Endothelial cell of umbilical vein (primary cell): Measurements from ENCODE around the gene ATG10. TPM values are rescaled to one million over a fixed set of nuclear protein-coding genes. Genes with fewer than 3 reads are reported as not detected.

Source experiments
- BruUV-seq: library from RNA; stranded (reverse); fragments of 400-500 nt; replicated peaks from 2 replicates; lab custom pipeline; 2021; lab: Mats Ljungman, UMichigan
- CTCF ChIA-PET: fragments of 300-600, 350-600 bp; sonication (Branson Sonifier 250); formaldehyde crosslinking; loops from one replicate; lab custom pipeline; 2021; ENCODE audit warnings: antibody characterized with exemption, inconsistent platforms; lab: Charles Lee
- POLR2A ChIA-PET: fragments of 300-600, 350-600 bp; sonication (Branson Sonifier 250); formaldehyde crosslinking; loops from one replicate; lab custom pipeline; 2021; ENCODE audit warnings: antibody characterized with exemption, inconsistent platforms; lab: Charles Lee
- DNase-seq: peaks from one replicate; pipeline ENCODE4 v3.0.0-alpha.2; 2011; ENCODE audit warnings: low read depth, low spot score
- FAIRE-seq: peaks from 2 replicates; lab custom pipeline; 2011; peaks lifted over from hg19 to GRCh38; lab: Jason Lieb, UNC
- H2AFZ ChIP-seq: 2 replicates; pipeline ENCODE4 v1.6.0; 2012; ENCODE audit warnings: low read depth, low read length, control low read depth, inconsistent platforms
- H3K27ac ChIP-seq: 2 replicates; pipeline ENCODE4 v1.5.1; 2011; ENCODE audit warnings: low read depth, mild to moderate bottlenecking, control low read depth, low read length, moderate library complexity; ENCODE audit not compliant: insufficient read depth
- H3K27me3 ChIP-seq, 2 experiments: 2 replicates each; pipeline versions ENCODE4 v1.6.0 to v1.6.1; 2011; ENCODE audit warnings: low read length in 2 of 2, mixed read lengths in 1 of 2; ENCODE audit not compliant: control insufficient read depth in 2 of 2, insufficient read depth in 2 of 2
- H3K36me3 ChIP-seq, 2 experiments: 2 replicates in 1 of 2; 3 replicates in 1 of 2; pipeline ENCODE4 v1.5.1; 2011; ENCODE audit warnings: low read length in 2 of 2, mild to moderate bottlenecking in 1 of 2, moderate library complexity in 1 of 2; ENCODE audit not compliant: control insufficient read depth in 2 of 2, insufficient read depth in 2 of 2; ENCODE audit errors: extremely low read depth in 1 of 2
- H3K4me1 ChIP-seq: 3 replicates; pipeline ENCODE4 v1.5.1; 2011; ENCODE audit warnings: mild to moderate bottlenecking, low read length; ENCODE audit not compliant: control insufficient read depth, insufficient read depth; ENCODE audit errors: extremely low read depth
- H3K4me2 ChIP-seq: 2 replicates; pipeline ENCODE4 v1.6.1; 2011; ENCODE audit warnings: low read length, control low read depth, mixed read lengths; ENCODE audit not compliant: insufficient read depth
- H3K4me3 ChIP-seq, 3 experiments: fragments of 200-600 bp in 1 of 3; sonication (generic), shearing (Covaris generic) in 1 of 3; replicated peaks in 1 of 3; 2 replicates each; pipeline ENCODE4 v1.5.1; 2011 to 2016; ENCODE audit warnings: control low read depth in 3 of 3, low read length in 3 of 3, mild to moderate bottlenecking in 2 of 3, inconsistent platforms in 1 of 3, low read depth in 1 of 3, moderate library complexity in 1 of 3; ENCODE audit not compliant: insufficient read depth in 1 of 3
- H3K79me2 ChIP-seq: 2 replicates; pipeline ENCODE4 v1.6.0; 2012; ENCODE audit warnings: low read length, inconsistent platforms; ENCODE audit not compliant: control insufficient read depth, insufficient read depth
- H3K9ac ChIP-seq: replicated peaks from 2 replicates; pipeline ENCODE3; 2011; ENCODE audit warnings: low read length, control low read depth; ENCODE audit not compliant: insufficient read depth; ENCODE audit errors: extremely low read depth
- H3K9me1 ChIP-seq: replicated peaks from 3 replicates; pipeline ENCODE4 v1.6.0; 2011; ENCODE audit warnings: mild to moderate bottlenecking, low read length; ENCODE audit not compliant: control insufficient read depth, insufficient read depth; ENCODE audit errors: extremely low read depth
- H3K9me3 ChIP-seq: replicated peaks from 2 replicates; pipeline ENCODE4 v1.5.1; 2012; ENCODE audit warnings: low read length, inconsistent platforms; ENCODE audit not compliant: control insufficient read depth, insufficient read depth
- H4K20me1 ChIP-seq: replicated peaks from 2 replicates; pipeline ENCODE3; 2011; ENCODE audit warnings: mild to moderate bottlenecking, low read length; ENCODE audit not compliant: control insufficient read depth, insufficient read depth; ENCODE audit errors: extremely low read depth
- CTCF ChIP-seq, 2 donors: IDR thresholded peaks; 1 replicate in 1 of 2; 2 replicates in 1 of 2; pipeline ENCODE4 v1.5.1; 2011; ENCODE audit warnings: low read length in 2 of 2, mild to moderate bottlenecking in 2 of 2, moderate library complexity in 2 of 2, control low read depth in 1 of 2, inconsistent platforms in 1 of 2, low read depth in 1 of 2; ENCODE audit not compliant: insufficient read depth in 1 of 2; ENCODE audit errors: extremely low read depth in 1 of 2
- EZH2 ChIP-seq: IDR thresholded peaks from 2 replicates; pipeline ENCODE4 v1.6.1; 2012; ENCODE audit warnings: borderline replicate concordance, low read depth, mild to moderate bottlenecking, moderate library complexity, low read length, inconsistent platforms; ENCODE audit not compliant: severe bottlenecking
- FOS ChIP-seq: IDR thresholded peaks from 2 replicates; pipeline ENCODE4 v1.6.1; 2011; ENCODE audit warnings: mild to moderate bottlenecking, low read length, moderate library complexity, borderline replicate concordance; ENCODE audit not compliant: insufficient read depth
- GATA2 ChIP-seq: IDR thresholded peaks from 2 replicates; pipeline ENCODE4 v1.7.0; 2011; ENCODE audit warnings: low read depth, mild to moderate bottlenecking, moderate library complexity, mixed read lengths, low read length; ENCODE audit not compliant: insufficient read length, insufficient read depth
- JUN ChIP-seq: IDR thresholded peaks from 2 replicates; pipeline ENCODE4 v1.6.1; 2011; ENCODE audit warnings: borderline replicate concordance, low read depth; ENCODE audit not compliant: insufficient read length, insufficient read depth
- MAX ChIP-seq: IDR thresholded peaks from 2 replicates; pipeline ENCODE4 v1.6.1; 2011; ENCODE audit not compliant: insufficient read depth, insufficient read length
- MYC ChIP-seq: IDR thresholded peaks from one replicate; pipeline ENCODE4 v1.6.1; 2011; ENCODE audit warnings: mild to moderate bottlenecking, low read depth, low read length
- POLR2A ChIP-seq: IDR thresholded peaks from 2 replicates; pipeline ENCODE4 v1.6.1; 2012; ENCODE audit warnings: low read depth, mild to moderate bottlenecking, control low read depth, low read length
- POLR2AphosphoS5 ChIP-seq: IDR thresholded peaks from 2 replicates; pipeline ENCODE4 v1.6.1; 2012; ENCODE audit warnings: low read depth, mild to moderate bottlenecking, control low read depth, low read length, moderate library complexity; ENCODE audit not compliant: insufficient read depth
- dilution Hi-C: fragments of 300-500 bp; cut with MboI; formaldehyde crosslinking; loops from one replicate; pipeline ENCODE4 v1.15.0; 2019; ENCODE audit warnings: low sequenced_read_pairs; ENCODE audit not compliant: extremely low pct_ligation_motif_present
- intact Hi-C: fragments of 100-400 bp; cut with micrococcal nuclease; formaldehyde crosslinking; loops from one replicate; pipeline ENCODE4 v1.10.0; 2022
- polyA plus RNA-seq, 4 experiments: library from polyadenylated mRNA; depleted of rRNA in 3 of 4; stranded (reverse) in 3 of 4; unstranded in 1 of 4; fragments of >200 nt; gene quantifications; 2 replicates each; pipeline versions ENCODE4 v1.2.1 to v1.2.3, GENCODE V29; 2011 to 2012; ENCODE audit warnings: missing spikeins in 1 of 4
- total RNA-seq: library from RNA; stranded (reverse); gene quantifications from 2 replicates; pipeline ENCODE4 v1.2.3, GENCODE V29; 2021

ATG10 gene
- total and polyA plus RNA-seq, 2 donors (not counting 3 experiments of a cell fraction or from before 2014, with no cell fraction given), result 1.6 to 3.9 TPM

- POLR2A ChIA-PET, result interaction anchor here (1.2 to 1.7 kb wide), 4 partner anchors 8 to 426 kb away, joined by 3 to 8 read pairs (median 4); partner anchors contain the start of gene ATG10
- CTCF ChIA-PET, result interaction anchor here (1.5 to 1.6 kb wide), 2 partner anchors 21 to 851 kb away, joined by 3 to 5 read pairs; no protein-coding TSS in a partner anchor
- DNase-seq (no peak), FAIRE-seq (no peak)
- dilution Hi-C loops, result no loop called here
- Histone ChIP-seq H3K79me2 (peaks cover 20% of the 10 kb centered on the region), H3K27ac (peak overlapping the region; percentile 91), H3K4me3 (peak overlapping the region; percentile 74 to 99 (median 96)), H3K36me3 (peaks cover 14 to 23% of the 10 kb centered on the region in 2 experiments), H3K27me3 (no peaks in the 10 kb centered on the region), H3K9ac (peak overlapping the region; percentile 99), H3K4me2 (peak overlapping the region; percentile 69), H2AFZ (no peak overlapping the region), H3K9me3 (no peaks in the 10 kb centered on the region), H3K4me1 (peaks cover 11% of the 10 kb centered on the region), H4K20me1 (no peaks in the 10 kb centered on the region), H3K9me1 (no peaks in the 10 kb centered on the region)
- intact Hi-C loops, result loop anchor here (5.0 kb wide), 1 partner anchor 975 kb away; the partner anchor contains the start of gene ZCCHC9
- TF ChIP-seq CTCF (IDR thresholded peaks at IDR 0.05; ENCODE audit: extremely low read depth in 1 of 2, insufficient read depth in 1 of 2, low read depth in 1 of 2, low read length in 2 of 2) (no peak), MYC (no peak), MAX (no peak), POLR2A (no peak), EZH2 (no peak), POLR2AphosphoS5 (no peak), FOS (no peak), JUN (no peak), GATA2 (no peak)
- no TSS peak for BruUV-seq
These were observed 305.8 kb downstream of the ATG10 start for GRCh38 chr5:82277613-82277986.
